Activated T-cell treated with anti-CD3 and anti-CD28 coated beads, Interleukin-2, amount 50 U/mL, for 24 hours (primary cell): ENCODE data around the gene NME3.
A peak's percentile ranks its signal among the peaks of the same experiment; 100 is the strongest.

Experiments
- DNase-seq: peaks from one replicate; pipeline ENCODE4 v3.0.0-alpha.2; 2020
- H3K27ac Mint-ChIP-seq: 2 replicates; pipeline ENCODE4 v1.8.0; 2020; ENCODE audit warnings: mild to moderate bottlenecking, mixed read lengths
- H3K27me3 Mint-ChIP-seq: 2 replicates; pipeline ENCODE4 v1.8.0; 2020; ENCODE audit warnings: mixed read lengths
- H3K36me3 Mint-ChIP-seq: 2 replicates; pipeline ENCODE4 v1.8.0; 2020; ENCODE audit warnings: low read depth, mixed read lengths
- H3K4me1 Mint-ChIP-seq: 2 replicates; pipeline ENCODE4 v1.8.0; 2020; ENCODE audit warnings: low read depth, mixed read lengths
- H3K4me3 Mint-ChIP-seq: 2 replicates; pipeline ENCODE4 v1.8.0; 2020; ENCODE audit warnings: mild to moderate bottlenecking, moderate library complexity, mixed read lengths
- H3K9me3 Mint-ChIP-seq: 2 replicates; pipeline ENCODE4 v1.8.0; 2020; ENCODE audit warnings: mixed read lengths

The NME3 gene

GRCh38 chr16:1771188-1771863 is at the start of gene NME3:
TSS of gene NME3 (minus strand) at chr16:1771543. CDS start at chr16:1771534, 9 bp downstream.
- peaks cover 20% of the 10 kb centered on the region for H3K4me1 Mint-ChIP-seq
- peak within 1 kb of the TSS; percentile 99 for H3K27ac Mint-ChIP-seq
- peak; percentile 91 for DNase-seq
- H3K9me3 Mint-ChIP-seq: no peaks in the 10 kb centered on the region
- H3K4me3 Mint-ChIP-seq: peak within 1 kb of the TSS; percentile 96
- H3K27me3 Mint-ChIP-seq: no peaks in the 10 kb centered on the region
- peaks cover 62% of the 10 kb centered on the region for H3K36me3 Mint-ChIP-seq

GRCh38 chr16:1820946-1821290 is 49.6 kb upstream of the NME3 start:
- no peak overlapping the region for H3K27ac Mint-ChIP-seq
- peaks cover 22% of the 10 kb centered on the region for H3K4me1 Mint-ChIP-seq
- H3K27me3 Mint-ChIP-seq: no peaks in the 10 kb centered on the region

DNA sequence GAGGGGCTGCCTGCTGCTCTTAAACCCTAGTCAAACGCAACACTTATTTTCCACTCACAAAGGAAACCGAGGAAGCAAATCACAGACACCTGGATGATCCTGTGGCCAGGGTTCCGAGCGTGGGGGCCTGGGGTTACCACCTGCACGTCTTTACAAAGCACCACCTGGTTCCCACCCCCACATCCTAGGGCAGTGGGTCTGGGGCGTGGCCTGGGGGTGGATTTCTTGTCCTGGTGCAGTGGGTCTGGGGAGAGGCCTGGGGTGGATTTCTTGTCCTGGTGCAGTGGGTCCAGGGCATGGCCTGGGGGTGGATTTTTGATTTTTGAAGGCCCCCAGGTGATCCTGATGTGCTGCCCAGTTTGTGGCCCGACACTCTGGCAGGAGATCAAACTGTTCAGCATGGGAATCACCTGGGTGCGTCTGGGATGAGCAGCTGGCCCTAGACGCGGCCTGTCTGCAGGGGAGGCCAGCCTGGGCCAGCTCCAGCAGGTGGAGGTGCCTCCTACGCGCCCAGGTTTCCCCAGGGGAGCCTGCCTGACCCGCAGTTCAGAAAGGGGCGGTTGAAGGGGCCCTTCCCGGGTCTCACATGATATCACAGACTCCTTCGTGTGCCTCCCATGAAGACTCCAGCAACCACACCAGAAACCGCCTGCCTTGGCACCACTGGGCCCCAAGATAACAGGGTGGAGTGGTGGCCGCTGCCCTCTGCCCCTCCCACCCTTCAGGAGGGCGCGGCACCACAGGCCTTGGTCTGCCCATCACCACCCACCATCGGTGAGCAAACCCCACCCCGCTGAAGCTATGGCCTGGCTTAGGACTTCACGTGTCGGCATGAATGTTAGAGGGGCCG is 49.0 kb upstream of the NME3 start:
- no peak overlapping the region for H3K4me3 Mint-ChIP-seq
- no peak overlapping the region for H3K27ac Mint-ChIP-seq
- no peaks in the 10 kb centered on the region for H3K27me3 Mint-ChIP-seq
- no peak for DNase-seq
- peaks cover 16% of the 10 kb centered on the region for H3K4me1 Mint-ChIP-seq
- no peaks in the 10 kb centered on the region for H3K9me3 Mint-ChIP-seq
- peaks cover 50% of the 10 kb centered on the region for H3K36me3 Mint-ChIP-seq

More at GRCh38 chr16:1820946-1821290, 49.6 kb upstream of the NME3 start:
- no peak for DNase-seq
- no peak overlapping the region for H3K4me3 Mint-ChIP-seq
- no peaks in the 10 kb centered on the region for H3K9me3 Mint-ChIP-seq
- H3K36me3 Mint-ChIP-seq: peaks cover 46% of the 10 kb centered on the region

DNA sequence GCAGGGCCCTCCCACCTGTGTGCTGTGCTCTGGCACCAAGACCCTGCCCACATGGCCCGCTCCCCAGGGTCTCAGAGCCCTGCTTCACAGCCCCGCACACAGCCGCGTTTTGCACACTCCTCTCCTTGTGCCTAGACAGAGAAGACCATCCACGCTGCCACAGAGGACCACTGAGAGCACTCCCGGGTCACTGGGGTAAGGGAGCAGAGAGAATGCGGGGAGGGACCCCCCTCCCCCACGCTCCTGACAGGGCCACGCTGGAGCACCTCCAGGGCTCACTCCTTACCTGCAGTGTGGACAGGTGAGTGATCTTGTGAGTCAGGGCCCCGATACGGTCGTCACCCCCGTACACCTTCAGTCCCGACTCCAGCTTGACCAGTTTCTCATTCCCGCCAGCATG is 48.3 kb upstream of the NME3 start:
- no peak for DNase-seq
- Mint-ChIP-seq H3K4me1 (peaks cover 10% of the 10 kb centered on the region), H3K9me3 (no peaks in the 10 kb centered on the region), H3K36me3 (peaks cover 56% of the 10 kb centered on the region), H3K27ac (peak overlapping the region; percentile 52), H3K27me3 (no peaks in the 10 kb centered on the region), H3K4me3 (no peak overlapping the region)

GRCh38 chr16:1818873-1819525 is 47.7 kb upstream of the NME3 start:
- H3K4me3 Mint-ChIP-seq: no peak overlapping the region
- H3K36me3 Mint-ChIP-seq: peaks cover 57% of the 10 kb centered on the region
- H3K27me3 Mint-ChIP-seq: no peaks in the 10 kb centered on the region
- H3K9me3 Mint-ChIP-seq: no peaks in the 10 kb centered on the region
- no peak for DNase-seq
- H3K4me1 Mint-ChIP-seq: peaks cover 4% of the 10 kb centered on the region
- H3K27ac Mint-ChIP-seq: no peak overlapping the region

DNA sequence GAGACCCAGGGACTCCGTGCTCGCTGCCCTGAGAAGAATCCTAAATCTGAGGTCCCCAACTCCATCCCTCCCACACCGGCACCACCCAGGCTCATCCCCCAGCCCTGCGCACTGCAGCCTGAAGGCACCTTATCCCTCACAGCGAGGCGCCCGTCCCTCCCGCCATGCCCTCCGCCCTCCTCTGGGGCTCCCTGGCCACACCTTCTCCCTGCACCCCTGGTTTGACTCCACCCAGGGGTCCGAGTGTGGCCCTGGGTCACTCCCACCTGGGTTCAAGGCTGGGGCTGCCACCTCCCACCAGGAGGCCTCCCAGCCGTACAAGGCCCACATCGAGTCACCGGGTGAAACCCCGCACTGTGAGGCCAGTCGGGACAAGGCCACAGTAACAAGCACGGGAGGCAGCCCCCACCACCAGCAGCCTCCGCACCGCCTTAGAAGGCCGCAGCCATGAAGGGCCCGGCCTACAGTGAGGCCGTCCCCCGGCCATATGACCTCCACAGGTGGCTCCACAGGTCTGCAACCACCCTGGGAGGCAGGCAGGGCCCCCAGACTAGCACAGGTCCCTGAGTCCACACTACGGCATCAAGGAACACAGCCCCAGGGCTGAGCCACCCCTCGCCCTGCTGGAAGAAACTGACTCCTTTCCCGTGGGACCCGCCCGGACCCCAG is 47.0 kb upstream of the NME3 start:
- H3K4me3 Mint-ChIP-seq: no peak overlapping the region
- no peaks in the 10 kb centered on the region for H3K27me3 Mint-ChIP-seq
- no peaks in the 10 kb centered on the region for H3K9me3 Mint-ChIP-seq
- no peak overlapping the region for H3K27ac Mint-ChIP-seq
- H3K36me3 Mint-ChIP-seq: peaks cover 64% of the 10 kb centered on the region
- peaks cover 2% of the 10 kb centered on the region for H3K4me1 Mint-ChIP-seq
- DNase-seq: no peak

DNA sequence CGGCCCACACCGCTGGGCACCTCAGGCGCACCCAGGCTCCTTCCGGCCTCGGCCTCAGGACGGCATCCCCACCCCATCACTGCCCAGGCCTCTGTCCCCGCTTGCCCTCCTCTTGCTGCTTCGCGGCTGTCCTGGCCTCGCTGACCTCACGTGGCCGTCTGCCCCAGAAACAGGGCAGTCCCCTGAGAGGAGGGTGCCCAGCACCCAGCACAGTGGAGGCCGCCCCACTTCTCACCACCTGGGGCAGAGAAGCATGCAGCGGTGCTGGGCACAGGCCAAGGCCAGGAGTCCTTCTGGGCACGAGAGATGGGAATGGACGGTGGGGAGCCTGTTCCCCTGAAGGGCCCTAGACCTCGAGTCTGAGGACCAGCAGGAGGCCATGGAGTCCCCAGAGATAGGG is 46.4 kb upstream of the NME3 start:
- Mint-ChIP-seq H3K27ac (peak overlapping the region; percentile 29), H3K9me3 (no peaks in the 10 kb centered on the region), H3K36me3 (peaks cover 69% of the 10 kb centered on the region), H3K4me1 (peaks cover 8% of the 10 kb centered on the region), H3K27me3 (no peaks in the 10 kb centered on the region), H3K4me3 (no peak overlapping the region)
- DNase-seq: no peak

GRCh38 chr16:1817276-1817589 is 45.9 kb upstream of the NME3 start:
- no peaks in the 10 kb centered on the region for H3K9me3 Mint-ChIP-seq
- H3K4me1 Mint-ChIP-seq: peaks cover 11% of the 10 kb centered on the region
- H3K4me3 Mint-ChIP-seq: no peak overlapping the region
- no peak for DNase-seq
- H3K36me3 Mint-ChIP-seq: peaks cover 70% of the 10 kb centered on the region
- peak overlapping the region; percentile 29 for H3K27ac Mint-ChIP-seq
- H3K27me3 Mint-ChIP-seq: no peaks in the 10 kb centered on the region

- no peak for DNase-seq
- H3K27me3 Mint-ChIP-seq: no peaks in the 10 kb centered on the region
- H3K9me3 Mint-ChIP-seq: no peaks in the 10 kb centered on the region
- no peak overlapping the region for H3K4me3 Mint-ChIP-seq
- peaks cover 11% of the 10 kb centered on the region for H3K4me1 Mint-ChIP-seq
- H3K27ac Mint-ChIP-seq: no peak overlapping the region
- peaks cover 67% of the 10 kb centered on the region for H3K36me3 Mint-ChIP-seq
These were observed 45.3 kb upstream of the NME3 start for GRCh38 chr16:1816396-1817275.

DNA sequence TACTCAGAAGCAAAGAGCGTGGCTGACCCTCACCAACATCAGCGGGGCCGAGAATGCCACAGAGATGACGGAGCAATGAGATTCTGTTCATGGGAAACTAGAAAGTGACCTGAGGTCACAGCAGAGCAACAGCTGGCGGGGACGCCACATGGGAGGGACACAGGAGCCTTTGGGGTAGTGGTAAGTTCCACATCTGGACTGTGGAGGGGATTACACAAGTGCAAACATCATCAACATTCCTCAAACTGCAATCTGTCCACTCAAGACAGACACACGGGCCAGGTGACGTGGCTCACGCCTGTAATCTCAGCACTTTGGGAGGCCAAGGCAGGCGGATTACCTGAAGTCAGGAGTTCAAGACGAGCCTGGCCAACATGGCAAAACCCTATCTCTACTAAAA is 44.1 kb upstream of the NME3 start:
- Mint-ChIP-seq H3K4me3 (no peak overlapping the region), H3K4me1 (peaks cover 11% of the 10 kb centered on the region), H3K36me3 (peaks cover 58% of the 10 kb centered on the region), H3K9me3 (no peaks in the 10 kb centered on the region), H3K27ac (peak overlapping the region; percentile 45), H3K27me3 (no peaks in the 10 kb centered on the region)
- DNase-seq: no peak

- Mint-ChIP-seq H3K27me3 (no peaks in the 10 kb centered on the region), H3K9me3 (no peaks in the 10 kb centered on the region), H3K4me1 (peaks cover 11% of the 10 kb centered on the region), H3K36me3 (peaks cover 67% of the 10 kb centered on the region), H3K4me3 (no peak overlapping the region), H3K27ac (peak overlapping the region; percentile 74)
- DNase-seq: peak; percentile 53
These were observed 41.4 kb upstream of the NME3 start for GRCh38 chr16:1812732-1813163.

GRCh38 chr16:1810536-1810935 is 39.2 kb upstream of the NME3 start:
- Mint-ChIP-seq H3K4me3 (no peak overlapping the region), H3K9me3 (no peaks in the 10 kb centered on the region), H3K4me1 (peaks cover 11% of the 10 kb centered on the region), H3K27me3 (no peaks in the 10 kb centered on the region), H3K27ac (no peak overlapping the region), H3K36me3 (peaks cover 72% of the 10 kb centered on the region)
- DNase-seq: no peak

- H3K9me3 Mint-ChIP-seq: no peaks in the 10 kb centered on the region
- H3K4me3 Mint-ChIP-seq: no peak overlapping the region
- H3K4me1 Mint-ChIP-seq: peaks cover 11% of the 10 kb centered on the region
- no peak overlapping the region for H3K27ac Mint-ChIP-seq
- peaks cover 72% of the 10 kb centered on the region for H3K36me3 Mint-ChIP-seq
- DNase-seq: no peak
- no peaks in the 10 kb centered on the region for H3K27me3 Mint-ChIP-seq
These were observed 38.8 kb upstream of the NME3 start for GRCh38 chr16:1810106-1810505.
